HG02763 (cell line): ENCODE results near the gene MESD.
"Not testable (repeated sequence)": the region's sequence is repeated elsewhere in the genome, so short reads cannot be mapped to it uniquely, and the experiment has no call there.

ENCODE experiments used
- ATAC-seq: cut with Tn5 transposase; IDR thresholded peaks from one replicate; pipeline ENCODE4 v1.9.1; 2021; ENCODE audit warnings: mild to moderate bottlenecking, moderate library complexity; ENCODE audit not compliant: unreplicated experiment

The MESD gene

DNA sequence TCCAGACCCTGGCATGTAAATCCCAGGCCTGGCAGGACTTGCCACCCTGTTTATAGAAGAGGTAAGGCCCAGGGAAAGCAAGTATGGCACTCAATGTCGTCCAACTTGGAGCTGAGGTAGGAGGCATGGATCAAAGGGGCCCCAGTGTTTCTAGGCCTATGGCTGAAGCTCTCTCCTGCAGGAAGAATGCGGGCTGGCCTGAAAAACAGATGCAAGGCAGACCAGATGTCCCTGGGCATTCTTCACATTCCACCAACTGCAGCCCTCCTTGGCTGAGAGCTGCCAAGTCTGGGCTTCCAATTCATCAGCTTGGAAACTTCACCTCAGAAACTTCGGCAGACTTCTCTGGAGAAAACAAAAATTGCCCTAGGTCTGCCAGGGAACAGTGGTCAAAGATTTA is 22.2 kb downstream of the MESD start:
- no peak for ATAC-seq

DNA sequence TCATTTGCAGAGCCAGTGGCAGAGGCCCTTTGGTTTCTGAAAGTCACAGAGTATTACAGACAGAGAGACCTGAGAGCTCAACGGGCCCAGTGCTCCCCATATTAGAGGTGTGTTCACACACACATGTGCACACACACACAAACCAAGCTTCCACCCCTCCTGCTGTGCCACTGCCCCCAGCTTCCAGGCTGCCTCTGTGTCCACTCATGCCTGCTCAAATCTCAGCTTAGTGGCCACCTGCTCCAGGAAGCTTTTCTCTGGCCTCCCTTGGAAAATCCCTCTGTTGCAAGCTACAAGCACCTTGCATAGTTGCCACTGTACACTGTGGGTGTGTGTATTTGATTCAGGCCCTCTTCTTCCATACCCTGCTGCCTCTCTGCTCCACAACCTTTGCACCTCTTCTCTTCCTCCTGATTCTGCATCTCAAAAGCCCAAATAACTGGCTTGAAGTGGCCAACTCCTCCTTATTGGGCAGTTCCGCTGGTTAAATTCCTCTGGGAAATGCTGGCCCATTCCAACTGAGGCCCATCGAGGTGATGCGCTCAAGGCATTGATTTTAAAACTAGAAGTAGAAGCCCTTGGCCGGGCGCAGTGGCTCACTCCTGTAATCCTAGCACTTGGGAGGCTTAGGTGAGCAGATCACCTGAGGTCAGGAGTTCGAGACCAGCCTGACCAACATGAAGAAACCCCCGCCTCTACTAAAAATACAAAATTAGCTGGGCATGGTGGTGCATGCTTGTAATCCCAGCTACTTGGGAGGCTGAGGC is 23.0 kb downstream of the MESD start:
- no peak for ATAC-seq

DNA sequence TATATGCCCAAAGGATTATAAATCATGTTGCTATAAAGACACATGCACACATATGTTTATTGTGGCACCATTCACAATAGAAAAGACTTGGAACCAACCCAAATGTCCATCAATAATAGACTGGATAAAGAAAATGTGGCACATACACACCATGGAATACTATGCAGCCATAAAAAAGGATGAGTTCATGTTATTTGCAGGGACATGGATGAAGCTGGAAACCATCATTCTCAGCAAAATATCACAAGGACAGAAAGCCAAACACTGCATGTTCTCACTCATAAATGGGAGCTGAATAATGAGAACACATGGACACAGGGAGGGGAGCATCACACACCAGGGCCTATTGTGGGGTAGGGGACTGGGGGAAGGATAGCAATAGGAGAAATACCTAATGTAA is 24.2 kb downstream of the MESD start:
- ATAC-seq = not testable (repeated sequence)

DNA sequence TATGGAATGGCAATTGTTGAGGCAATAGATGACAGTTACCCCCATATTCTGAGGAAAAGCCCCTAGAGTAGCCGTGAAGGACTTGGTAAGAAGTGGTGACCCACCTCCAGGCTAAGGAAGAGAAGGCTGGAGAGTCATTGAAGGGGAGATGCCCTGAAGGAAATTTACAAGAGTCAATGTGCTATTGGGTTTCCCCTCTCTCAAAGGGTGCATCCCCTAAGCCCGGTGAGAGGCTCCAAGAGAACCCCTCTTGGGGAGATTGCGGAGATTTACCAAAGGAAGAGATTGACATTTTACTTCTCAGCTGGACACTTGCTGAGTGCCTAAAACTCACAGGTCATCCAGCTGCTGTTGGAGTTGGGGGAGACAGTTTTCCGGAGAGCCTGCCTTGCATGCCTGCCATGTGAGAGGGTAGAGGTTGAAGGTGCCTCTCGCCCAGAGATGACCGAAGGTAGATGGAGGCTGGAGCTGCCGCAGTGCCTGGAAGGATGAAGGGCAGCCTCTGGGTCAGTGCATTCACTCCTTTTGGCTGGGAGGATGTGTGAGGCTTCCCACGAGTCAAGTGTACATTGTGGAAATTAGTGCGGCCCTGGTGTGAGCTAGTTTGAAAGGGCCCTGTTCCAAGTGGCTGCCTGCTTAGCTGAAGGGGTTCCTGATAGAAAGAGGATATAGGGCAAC is 30.7 kb downstream of the MESD start:
- ATAC-seq = no peak

DNA sequence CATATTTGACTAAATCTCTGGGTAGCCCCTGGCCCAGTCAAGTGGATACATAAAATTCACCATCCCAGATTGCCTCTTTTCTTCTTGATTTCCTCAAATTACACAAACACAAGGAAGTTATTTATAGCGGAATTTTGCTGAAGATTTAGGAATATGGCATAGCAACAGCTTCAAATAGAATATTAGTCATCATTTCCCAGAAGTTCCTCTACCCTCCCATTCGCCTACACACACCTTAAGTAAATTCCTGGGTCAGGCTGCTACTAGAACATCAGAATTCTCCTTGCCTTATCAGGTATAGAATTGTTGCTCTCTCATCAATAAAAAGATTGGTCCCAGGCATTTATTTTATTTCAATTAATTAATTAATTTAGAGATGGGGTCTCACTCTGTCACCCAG is 31.6 kb downstream of the MESD start:
- no peak for ATAC-seq

DNA sequence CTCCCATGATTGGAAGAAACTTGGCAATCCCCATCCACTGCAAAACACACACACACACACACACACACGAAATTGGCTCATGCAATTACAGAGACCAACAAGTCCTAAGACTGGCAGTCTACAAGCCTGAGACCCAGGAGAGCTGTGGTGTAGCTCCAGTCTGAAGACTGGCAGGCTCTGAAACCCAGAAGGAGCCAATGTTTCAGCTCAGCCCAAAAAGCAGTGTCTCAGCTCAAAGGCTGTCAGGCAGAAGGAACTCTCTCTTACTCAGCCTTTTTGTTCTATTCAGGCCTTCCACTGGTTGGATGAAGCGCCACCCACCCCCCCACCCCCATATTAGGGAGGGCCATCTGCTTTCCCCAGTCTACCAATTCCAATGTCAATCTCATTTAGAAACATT is 32.1 kb downstream of the MESD start:
- no peak for ATAC-seq

DNA sequence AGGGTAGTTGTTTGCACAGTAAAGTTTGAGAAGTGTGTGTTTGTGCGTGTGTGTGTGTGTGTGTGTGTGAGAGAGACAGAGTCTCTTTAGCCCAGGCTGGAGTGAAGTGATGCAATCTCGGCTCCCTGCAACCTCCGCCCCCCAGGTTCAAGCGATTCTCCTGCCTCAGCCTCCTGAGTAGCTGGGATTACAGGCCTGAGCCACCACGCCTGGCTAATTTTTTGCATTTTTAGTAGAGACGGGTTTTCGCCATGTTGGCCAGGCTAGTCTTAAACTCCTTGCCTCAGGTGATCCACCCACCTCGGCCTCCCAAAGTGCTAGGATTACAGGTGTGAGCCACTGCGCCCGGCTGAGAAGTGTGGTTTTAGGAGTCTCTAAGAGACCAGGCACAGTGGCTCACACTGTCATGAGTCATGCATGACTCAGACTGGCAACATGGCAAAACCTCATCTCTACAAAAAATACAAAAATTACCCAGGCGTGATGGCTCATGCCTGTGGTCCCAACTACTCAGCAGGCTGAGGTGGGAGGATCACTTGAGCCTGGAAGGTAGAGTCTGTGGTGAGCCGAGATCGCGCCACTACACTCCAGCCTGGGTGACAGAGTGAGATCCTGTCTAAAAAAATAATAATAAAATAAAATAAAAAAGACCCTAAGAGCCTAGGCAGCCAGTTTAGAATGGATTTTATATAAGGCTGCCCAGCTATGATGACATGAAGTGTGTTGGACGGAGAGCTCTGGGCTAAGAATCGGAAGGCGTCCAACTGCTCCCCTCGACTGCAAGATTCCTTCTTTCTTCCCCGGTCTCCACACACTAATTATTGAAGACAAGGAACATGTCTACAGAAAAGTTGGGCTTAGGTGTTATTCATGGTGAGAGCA is 33.8 kb downstream of the MESD start:
- not testable (repeated sequence) for ATAC-seq

DNA sequence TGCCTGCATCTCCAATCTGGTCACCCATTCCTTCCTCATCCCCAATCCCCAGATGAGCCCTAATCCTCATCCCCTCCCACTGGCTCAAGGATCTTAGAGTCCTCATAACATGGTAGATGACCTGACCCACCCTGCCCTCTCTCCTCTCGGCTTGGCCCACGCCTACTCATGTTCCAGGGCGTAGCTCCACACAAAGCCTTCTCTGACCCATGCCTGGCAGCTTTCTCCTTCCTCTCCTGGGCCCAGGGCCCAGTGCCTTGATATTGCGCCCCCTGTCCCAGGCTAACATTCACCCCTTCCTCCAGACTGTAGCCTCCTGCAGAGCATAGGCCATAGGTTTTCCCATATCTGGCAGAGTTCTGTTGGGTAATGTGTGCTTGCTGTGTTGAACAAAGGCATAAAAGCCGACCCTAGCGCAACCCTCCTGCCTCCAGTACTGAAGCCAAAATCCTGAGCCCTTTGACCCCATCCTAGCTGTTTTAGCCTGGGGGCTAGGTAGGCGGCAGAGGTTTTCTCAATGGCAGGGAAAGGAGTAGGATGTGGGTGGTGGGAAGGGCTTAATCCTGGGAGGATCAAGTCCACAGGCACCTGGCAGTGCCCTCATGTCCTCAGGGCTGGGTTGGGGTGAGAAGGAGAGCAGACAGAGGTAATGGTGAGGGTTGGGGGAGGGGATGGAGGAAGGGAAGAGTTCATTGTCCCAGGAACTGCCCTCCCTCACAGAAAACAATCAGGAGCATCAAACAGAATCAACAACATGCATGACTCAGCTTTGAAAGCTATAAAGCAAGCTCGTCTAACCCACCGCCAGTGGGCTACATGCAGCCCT is 35.5 kb downstream of the MESD start:
- ATAC-seq = no peak

DNA sequence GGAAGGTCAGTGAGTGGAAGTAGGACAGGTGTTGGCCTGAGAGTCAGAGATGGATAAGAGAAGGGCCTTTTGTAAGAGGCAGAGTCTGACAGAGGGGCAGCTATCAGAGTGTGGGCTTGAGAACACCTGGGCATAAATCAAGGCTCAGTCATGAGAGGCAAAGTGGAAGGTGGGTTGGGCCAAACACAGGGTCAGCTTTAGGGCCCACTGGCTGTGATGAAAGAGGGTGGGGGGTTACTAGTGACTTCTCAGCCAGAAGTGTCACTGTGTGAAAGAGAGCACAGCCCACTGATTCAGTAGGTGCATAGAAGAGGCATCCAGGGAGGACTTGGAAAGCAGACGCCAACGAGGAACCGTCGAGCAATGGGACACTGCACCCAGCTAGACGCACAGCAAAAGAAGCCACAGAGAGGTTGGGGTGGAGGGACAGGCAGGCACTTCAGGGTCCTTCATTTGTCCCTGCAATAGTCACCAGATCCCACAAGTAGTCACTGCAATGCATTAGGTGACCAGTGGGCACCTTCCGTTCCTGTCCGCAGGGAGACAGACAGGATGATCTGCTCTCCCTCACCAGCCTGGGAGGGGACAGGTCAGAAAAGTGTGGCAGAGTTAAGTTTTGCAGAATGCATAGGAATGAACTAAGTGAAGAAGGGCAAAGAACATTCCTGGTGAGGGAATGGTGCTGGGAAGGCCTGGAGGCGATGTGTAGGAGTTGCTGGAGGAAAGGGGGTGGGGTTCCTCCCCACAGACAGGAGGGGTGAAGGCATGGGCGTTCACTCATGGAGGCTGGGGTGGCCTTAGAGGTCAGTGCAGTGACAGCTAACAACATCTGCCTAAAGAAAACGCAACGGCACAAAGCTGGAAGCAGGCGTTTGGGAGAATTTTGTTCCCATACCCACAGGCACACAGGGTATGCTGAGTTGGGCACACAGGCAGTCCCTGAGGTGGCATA is 36.3 kb downstream of the MESD start:
- no peak for ATAC-seq

DNA sequence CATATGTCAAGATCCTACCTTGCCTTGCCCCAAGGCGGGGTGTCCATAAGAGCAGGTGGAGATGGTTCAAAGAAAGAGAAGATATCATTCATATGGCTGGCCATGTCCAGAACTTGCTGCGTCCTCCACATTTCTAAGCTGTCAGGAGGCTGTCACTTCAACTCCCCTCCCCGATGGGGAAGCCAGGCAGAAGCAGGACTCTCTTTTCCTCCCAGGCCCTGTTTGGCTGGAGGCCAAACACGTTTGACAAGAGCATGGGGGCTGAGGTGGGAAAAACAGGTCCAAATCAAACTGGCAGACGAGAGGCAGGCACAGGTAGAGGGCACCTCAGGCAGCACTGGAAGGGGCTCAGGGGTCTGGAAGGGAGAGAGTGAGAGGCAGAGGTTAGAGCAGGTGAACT is 37.7 kb downstream of the MESD start:
- no peak for ATAC-seq

DNA sequence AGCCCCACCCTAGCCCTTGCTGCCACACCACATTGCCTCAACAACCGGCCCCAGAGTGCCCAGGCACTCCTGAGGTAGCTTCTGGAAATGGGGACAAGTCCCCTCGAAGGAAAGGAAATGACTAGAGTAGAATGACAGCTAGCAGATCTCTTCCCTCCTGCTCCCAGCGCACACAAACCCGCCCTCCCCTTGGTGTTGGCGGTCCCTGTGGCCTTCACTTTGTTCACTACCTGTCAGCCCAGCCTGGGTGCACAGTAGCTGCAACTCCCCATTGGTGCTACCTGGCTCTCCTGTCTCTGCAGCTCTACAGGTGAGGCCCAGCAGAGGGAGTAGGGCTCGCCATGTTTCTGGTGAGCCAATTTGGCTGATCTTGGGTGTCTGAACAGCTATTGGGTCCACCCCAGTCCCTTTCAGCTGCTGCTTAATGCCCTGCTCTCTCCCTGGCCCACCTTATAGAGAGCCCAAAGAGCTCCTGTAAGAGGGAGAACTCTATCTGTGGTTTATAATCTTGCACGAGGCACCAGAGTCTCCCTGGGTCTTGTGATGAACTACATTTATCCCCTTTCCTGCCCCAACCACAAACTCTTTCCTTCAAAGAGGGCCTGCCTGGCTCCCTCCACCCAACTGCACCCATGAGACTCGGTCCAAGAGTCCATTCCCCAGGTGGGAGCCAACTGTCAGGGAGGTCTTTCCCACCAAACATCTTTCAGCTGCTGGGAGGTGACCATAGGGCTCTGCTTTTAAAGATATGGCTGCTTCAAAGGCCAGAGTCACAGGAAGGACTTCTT is 39.1 kb downstream of the MESD start:
- no peak for ATAC-seq

DNA sequence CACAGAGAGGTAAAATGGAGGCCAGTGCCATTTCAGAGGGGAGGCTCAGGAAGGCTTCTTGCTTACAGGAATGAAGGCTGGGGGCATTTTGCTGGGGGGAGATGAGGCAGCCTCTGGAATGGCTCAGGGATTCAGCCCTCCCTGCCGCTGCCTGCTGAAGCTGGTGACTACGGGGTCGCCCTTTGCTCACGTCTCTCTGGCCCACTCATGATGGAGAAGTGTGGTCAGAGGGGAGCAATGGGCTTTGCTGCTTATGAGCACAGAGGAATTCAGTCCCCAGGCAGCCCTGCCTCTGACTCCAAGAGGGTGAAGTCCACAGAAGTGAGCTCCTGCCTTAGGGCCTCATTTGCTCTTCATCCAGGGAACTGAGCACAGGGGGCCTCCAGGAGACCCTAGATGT is 39.9 kb downstream of the MESD start:
- no peak for ATAC-seq

DNA sequence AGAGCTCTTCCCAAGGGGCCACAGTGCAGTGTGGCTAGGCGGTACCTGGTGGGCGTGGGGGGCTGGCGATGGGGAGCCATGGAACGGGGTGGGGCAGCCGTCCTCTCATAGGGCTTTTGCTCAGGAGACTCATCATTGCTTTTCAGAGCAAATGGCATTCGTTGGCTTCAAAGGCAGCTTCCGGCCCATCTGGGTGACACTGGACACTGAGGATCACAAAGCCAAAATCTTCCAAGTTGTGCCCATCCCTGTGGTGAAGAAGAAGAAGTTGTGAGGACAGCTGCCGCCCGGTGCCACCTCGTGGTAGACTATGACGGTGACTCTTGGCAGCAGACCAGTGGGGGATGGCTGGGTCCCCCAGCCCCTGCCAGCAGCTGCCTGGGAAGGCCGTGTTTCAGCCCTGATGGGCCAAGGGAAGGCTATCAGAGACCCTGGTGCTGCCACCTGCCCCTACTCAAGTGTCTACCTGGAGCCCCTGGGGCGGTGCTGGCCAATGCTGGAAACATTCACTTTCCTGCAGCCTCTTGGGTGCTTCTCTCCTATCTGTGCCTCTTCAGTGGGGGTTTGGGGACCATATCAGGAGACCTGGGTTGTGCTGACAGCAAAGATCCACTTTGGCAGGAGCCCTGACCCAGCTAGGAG is 40.8 kb downstream of the MESD start:
- ATAC-seq = no peak

DNA sequence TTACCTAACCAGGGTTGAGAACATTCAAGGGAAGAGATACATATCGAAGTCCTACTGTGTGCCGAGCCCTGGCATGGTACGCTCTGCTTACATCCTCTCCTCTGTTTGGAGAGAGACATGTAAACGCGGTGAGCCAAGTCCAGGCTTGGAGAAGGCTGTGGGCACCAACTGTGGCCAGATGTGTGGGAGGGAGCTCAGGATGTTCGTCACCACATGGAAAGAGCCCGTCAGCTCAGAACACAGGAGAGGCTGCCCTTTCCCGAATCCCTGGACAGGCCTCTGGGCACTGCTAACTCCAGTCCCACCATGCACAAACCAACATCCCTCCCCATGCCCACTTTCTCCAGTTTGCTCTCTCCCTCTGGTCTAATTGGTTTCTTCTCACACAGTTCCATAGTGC is 43.0 kb downstream of the MESD start:
- no peak for ATAC-seq

DNA sequence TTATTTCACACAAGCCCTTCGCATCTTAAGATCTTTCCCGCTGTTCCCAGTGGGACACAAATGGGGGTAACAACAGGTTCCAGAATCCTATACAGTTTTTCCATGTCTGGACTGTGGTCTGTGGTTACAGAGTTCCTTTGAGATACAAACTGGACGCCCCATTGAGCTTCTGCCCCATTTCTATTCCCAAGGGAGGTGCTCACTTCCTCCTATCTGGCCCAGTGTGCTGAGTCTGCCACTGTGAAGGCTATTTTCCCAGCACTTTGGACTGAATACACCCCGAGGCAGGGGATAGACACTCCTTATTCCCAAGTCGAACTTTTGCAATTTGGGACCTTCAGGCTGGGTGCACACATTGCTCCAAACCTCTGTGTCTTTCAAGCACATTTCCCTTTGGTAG is 44.0 kb downstream of the MESD start:
- no peak for ATAC-seq

DNA sequence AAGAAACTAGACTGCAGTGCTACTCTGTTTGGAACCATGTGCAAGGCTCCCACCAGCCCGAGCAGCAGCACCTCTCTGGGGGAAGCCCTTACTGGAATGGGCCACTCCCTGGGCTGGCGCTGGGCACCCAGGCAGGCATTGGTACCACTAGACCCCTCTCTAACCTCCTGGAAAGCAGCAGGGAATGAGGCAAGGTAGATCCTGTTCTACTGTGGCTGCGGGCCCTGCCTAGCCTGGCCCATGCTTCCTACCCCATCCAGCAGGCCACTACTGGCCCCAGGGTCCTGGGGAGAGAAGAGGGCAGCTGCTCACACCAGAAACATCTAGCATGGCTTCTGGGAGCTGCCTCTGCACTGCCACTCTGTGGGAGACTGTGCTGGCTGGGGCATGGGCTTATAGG is 44.8 kb downstream of the MESD start:
- no peak for ATAC-seq

DNA sequence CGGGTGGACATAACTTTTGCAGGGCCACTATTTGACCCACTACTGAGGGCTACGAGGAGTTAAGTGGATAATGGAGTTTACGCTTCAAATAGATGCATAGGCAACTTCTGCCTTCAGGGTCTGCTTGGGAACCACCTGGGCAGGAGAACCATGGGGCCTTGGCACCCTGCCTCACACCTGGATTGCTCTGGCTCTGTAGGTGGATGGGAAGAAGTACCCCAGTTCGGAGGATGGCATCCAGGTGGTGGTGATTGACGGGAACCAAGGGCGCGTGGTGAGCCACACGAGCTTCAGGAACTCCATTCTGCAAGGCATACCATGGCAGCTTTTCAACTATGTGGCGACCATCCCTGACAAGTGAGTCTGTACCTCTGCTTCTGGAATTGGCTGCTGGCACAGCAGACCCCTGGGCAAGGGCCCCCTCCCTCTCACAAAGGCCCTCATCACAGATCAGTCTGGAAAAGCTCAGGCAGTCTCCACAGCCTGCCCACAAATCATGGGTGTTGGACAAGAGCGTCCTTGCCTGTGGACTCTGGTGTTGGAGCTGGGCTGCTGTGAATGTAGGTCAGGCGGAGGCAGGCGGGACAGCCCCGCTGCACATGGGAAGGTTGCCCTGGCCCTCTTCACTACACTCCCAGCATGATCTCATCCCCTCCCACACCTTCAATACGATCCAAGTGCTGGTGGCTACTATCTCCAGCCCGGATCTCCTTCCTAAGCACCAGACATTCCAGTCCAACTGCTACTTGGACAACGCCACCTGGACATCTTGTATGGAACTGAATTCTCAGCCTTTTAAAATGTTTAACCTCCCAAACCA is 46.7 kb downstream of the MESD start:
- no peak for ATAC-seq

DNA sequence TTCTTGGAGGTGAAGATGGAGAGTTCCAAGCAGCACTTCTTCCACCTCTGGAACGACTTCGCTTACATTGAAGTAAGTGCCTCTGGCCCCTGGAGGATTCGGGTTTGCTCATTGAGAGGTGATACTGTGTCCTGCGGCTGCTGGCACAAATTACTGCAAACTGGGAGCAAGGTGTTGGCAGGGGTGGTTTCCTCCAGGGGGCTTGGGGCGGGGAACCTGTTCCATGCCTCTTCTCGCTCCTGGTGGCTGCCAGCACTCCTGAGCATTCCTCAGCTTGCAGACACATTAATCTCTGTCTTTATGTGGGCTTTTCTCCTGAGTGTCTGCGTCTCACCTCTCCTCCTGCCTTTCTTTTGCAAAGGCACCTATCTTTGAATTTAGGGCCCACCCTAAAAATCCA is 47.4 kb downstream of the MESD start:
- no peak for ATAC-seq
